Spleen (tissue), 7 donors: Measurements from ENCODE around the gene UBE2I.

Experiments used
- POLR2AphosphoS5 ChIP-seq, 3 donors: sonication (generic); formaldehyde crosslinking; IDR thresholded peaks; one replicate each; pipeline ENCODE4 v1.5.1; 2017; ENCODE audit warnings: antibody characterized with exemption in 3 of 3
- TF ChIP-seq, protein P1 (sequence below), 11 experiments: fragments of 200-600 bp in 7 of 11; fragments of 450-650 bp in 4 of 11; sonication (generic) in 4 of 11; IDR thresholded peaks in 8 of 11; conservative IDR thresholded peaks in 3 of 11; 1 replicate in 7 of 11; 2 replicates in 4 of 11; pipeline versions ENCODE4 v1.4.0 to v1.8.0; 2016 to 2021; ENCODE audit warnings: antibody characterized with exemption in 11 of 11, inconsistent platforms in 4 of 11, mild to moderate bottlenecking in 1 of 11
- donor health status: DM: no; HTN: no; CAD: no; lungs with moderate emphysema.
- donor health status: DM: no; HTN: no; CAD: no.
- donor health status: DM: no; HTN: no; CAD: no.

DNA sequence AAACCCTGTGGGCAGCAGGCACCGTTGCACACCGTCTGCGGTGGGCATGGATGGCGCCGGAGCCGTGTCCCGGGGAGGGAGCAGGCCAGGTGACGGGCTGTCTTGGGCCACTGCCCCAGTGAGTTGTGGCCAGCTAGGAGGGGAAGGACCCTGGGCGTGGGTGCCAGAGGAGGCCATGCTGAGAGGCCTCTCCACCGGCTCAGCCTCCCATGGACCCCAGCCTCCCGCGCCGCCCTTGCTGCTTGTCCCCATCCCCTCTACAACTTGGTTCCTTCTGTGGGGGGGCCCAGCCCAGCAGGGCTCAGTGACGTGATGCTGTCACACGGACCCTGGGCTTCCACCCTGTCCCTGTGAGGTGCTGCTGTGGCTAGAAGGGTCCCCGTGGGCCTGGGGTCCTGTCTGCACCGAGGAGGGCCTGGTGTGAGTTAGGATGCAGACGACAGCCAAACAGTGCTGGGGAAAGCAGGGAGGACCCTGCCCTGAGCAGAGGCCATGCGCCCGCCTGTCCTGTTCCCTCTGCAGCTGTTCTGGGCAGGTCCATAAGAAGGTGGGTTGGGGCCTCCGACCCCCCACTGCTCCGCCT is 11.3 kb downstream of the UBE2I start:
- TF ChIP-seq, protein P1, sequence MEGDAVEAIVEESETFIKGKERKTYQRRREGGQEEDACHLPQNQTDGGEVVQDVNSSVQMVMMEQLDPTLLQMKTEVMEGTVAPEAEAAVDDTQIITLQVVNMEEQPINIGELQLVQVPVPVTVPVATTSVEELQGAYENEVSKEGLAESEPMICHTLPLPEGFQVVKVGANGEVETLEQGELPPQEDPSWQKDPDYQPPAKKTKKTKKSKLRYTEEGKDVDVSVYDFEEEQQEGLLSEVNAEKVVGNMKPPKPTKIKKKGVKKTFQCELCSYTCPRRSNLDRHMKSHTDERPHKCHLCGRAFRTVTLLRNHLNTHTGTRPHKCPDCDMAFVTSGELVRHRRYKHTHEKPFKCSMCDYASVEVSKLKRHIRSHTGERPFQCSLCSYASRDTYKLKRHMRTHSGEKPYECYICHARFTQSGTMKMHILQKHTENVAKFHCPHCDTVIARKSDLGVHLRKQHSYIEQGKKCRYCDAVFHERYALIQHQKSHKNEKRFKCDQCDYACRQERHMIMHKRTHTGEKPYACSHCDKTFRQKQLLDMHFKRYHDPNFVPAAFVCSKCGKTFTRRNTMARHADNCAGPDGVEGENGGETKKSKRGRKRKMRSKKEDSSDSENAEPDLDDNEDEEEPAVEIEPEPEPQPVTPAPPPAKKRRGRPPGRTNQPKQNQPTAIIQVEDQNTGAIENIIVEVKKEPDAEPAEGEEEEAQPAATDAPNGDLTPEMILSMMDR (IDR thresholded peaks at IDR 0.05 in 8 of 11, conservative IDR thresholded peaks at IDR 0.05 in 3 of 11): no peak
- TF ChIP-seq POLR2AphosphoS5 (IDR thresholded peaks at IDR 0.05): peak in 2 of 3 donors; percentile 11 to 50
